GM12865 (cell line): ENCODE data around the gene ADAMTS6.
A peak's percentile ranks its signal among the peaks of the same experiment; 100 is the strongest.

ENCODE experiments used
- DNase-seq: peaks from one replicate; pipeline ENCODE4 v3.0.0; 2010; ENCODE audit warnings: low read depth
- H3K4me3 ChIP-seq: 2 replicates; pipeline ENCODE4 v1.5.1; 2011; ENCODE audit warnings: mild to moderate bottlenecking, low read depth, low read length, control low read depth
- TF ChIP-seq, protein P1 (sequence below): IDR thresholded peaks from 2 replicates; pipeline ENCODE4 v1.5.1; 2011; ENCODE audit warnings: low read length, control low read depth, low read depth, inconsistent platforms; ENCODE audit not compliant: insufficient read depth; ENCODE audit errors: missing control alignments

Gene ADAMTS6

DNA sequence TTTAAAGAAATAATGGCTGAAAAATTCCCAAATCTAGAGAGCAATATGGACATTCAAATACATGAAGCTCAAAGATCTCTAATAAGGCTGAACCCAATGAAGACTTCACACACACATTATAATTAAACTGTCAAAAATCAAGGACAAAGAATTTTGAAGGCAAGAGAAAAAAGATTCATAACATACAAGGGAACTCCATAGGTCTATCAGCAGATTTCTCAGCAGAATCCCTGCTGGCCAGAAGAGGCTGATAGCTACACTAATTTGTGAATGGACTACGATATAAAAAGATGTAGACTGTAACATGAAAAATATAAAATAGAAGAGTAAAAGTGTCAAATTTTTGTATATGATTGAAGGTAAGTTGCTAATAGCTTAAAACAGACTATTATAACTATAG is 251.9 kb downstream of the ADAMTS6 start:
- no peak for DNase-seq
- H3K4me3 ChIP-seq, result no peak overlapping the region
- TF ChIP-seq, protein P1, sequence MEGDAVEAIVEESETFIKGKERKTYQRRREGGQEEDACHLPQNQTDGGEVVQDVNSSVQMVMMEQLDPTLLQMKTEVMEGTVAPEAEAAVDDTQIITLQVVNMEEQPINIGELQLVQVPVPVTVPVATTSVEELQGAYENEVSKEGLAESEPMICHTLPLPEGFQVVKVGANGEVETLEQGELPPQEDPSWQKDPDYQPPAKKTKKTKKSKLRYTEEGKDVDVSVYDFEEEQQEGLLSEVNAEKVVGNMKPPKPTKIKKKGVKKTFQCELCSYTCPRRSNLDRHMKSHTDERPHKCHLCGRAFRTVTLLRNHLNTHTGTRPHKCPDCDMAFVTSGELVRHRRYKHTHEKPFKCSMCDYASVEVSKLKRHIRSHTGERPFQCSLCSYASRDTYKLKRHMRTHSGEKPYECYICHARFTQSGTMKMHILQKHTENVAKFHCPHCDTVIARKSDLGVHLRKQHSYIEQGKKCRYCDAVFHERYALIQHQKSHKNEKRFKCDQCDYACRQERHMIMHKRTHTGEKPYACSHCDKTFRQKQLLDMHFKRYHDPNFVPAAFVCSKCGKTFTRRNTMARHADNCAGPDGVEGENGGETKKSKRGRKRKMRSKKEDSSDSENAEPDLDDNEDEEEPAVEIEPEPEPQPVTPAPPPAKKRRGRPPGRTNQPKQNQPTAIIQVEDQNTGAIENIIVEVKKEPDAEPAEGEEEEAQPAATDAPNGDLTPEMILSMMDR, result no peak

DNA sequence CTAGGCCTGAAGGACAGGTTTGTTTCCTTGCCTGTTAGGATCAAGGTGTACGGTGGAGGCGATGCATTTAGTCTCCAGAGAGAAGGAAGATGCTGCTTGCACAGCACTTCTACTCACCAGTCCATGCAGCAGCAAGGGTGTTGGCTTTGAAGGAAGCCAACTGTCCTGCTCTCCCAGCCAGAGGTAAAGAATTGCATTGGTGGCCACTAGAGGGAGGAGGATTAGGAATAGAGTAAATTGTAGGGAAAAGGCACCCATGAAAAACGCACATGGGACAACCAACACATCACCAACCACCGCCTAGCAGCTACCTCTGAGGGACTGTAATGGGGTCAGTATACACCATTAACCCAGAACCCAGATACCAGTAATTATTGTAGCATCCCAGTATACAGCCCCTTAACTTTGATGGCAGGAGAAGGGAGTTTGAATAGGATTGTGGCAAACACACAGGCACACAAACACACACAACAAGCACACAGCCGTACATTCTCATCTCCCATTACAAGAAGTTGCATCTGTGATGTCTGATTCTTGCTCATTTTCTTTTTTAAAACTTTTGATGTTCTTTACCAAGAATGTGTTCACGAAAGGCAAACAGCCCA is 267.7 kb downstream of the ADAMTS6 start:
- peak; percentile 17 for DNase-seq
- H3K4me3 ChIP-seq, result no peak overlapping the region
- TF ChIP-seq, protein P1, result peak; percentile 35

DNA sequence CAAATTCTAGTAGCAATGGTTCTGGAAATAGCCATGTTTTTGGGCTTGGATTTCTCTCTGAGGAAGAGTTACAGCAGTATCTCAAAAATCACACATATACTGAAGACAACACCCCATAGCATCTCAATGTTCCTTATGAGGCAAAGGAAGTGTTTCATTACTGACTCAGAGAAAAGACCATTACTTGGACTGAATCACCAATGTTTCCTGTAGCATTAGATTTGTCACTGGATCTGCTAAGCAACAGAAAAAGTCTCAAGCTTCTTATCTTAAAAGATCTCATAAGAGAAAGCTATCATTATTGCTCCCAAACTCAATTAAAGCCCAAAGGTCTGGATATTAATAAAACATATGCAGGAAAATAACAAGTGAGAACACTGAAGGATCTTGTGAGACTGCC is 272.4 kb downstream of the ADAMTS6 start:
- TF ChIP-seq, protein P1, result no peak
- no peak for DNase-seq
- H3K4me3 ChIP-seq, result no peak overlapping the region

DNA sequence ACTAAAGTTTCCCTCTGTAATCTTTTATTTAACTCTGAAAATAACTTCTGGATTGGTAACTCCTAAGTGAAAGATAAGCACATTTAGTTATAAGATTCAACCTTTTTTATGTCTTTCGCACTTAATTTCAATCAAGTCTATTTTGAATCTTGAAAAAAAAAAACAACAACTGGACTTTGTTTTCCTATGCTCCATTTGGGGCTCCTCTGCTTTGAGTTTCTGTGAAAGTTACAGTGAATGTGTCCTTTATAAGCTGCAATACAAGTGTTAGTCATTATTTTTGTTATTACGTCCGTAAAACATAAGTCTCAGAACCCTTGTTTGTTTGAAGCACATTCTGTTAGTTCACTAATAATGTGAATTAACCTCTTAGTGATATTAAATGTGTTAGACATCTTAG is 276.8 kb downstream of the ADAMTS6 start:
- TF ChIP-seq, protein P1, result no peak
- H3K4me3 ChIP-seq, result no peak overlapping the region
- DNase-seq, result no peak

DNA sequence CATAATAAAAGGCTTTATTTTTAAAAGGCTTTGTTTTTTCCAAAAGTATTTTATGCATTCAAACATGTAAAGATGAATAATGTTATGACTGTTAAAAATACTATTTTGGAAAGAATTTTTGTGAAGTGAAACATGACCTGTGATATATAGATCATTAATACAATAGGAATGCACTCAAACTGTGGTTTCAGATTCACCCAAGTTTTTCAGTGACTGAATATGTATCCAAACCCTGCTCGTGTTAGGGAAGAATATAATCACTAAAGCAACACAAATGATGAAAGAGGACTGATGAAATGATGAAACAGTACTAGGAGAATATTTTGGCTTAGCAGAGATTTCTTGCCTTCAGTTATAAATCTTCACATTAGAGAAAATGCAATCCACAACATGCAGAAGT is 278.0 kb downstream of the ADAMTS6 start:
- TF ChIP-seq, protein P1, result no peak
- no peak overlapping the region for H3K4me3 ChIP-seq
- DNase-seq, result no peak

DNA sequence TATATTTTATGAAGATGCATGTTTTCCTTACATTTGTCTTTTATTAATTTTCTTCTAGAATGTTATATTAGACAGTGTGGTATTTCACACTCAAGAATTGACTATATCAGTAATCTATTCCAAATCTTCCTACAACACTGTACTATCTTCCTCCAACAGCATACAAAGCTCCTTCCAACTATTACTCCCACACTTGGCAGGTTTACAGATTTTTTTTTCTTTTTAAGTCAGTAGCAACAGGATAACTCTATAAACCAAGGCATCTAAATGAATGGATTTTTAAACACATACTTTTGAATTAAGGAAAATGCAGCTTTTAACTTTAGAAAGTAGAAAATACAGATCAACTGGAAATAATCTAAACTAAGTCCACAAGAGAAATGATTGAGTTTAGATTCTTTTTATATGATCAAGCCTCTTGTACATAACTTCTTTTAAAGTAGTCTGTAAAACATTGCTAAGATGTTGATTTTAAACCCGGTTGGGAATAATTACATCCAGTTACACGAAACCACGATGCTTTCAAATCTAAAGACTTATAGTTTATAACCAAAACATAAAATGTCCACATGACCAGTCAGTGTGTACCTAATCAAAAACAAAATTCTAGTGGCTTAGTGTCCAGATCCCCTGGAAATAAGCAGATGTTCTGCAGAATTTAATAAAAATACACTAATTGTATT is 281.6 kb downstream of the ADAMTS6 start:
- TF ChIP-seq, protein P1, result no peak
- H3K4me3 ChIP-seq, result no peak overlapping the region
- no peak for DNase-seq

DNA sequence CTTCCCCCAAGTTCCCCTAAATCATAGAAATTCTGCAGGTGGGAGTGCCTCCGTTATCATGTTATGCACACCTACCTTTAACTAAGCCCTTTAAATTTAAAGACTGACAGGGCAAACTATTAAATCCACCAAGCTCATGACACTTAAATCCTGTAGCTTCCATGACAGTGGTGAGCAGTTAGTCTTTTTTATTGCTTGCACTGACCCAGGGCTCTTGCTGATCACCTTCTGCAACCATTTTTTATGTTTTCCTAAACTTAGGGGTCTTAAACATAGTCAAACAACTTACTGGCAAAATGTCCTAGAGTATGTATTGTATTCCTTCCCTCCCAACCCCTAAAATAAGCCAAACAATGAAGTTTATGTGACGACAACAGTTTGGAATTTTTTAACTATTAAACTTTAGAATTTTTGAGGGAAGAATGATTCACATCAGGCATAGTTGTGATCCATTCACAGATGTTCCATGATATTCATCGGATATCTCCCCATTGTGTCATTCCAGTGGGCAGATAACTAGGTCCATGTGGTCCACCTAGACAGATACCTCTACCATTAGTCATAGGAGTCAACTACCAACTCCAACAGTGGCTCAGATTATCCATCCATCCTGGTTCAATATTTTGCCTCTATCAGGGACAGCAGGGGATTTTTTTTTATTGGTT is 283.1 kb downstream of the ADAMTS6 start:
- no peak overlapping the region for H3K4me3 ChIP-seq
- TF ChIP-seq, protein P1, result no peak
- DNase-seq, result no peak
